Measurements from ENCODE around the gene MERTK. TPM values are rescaled to one million over a fixed set of nuclear protein-coding genes. Genes with fewer than 3 reads are reported as not detected.
"Not testable (repeated sequence)": the region's sequence is repeated elsewhere in the genome, so short reads cannot be mapped to it uniquely, and the experiment has no call there.

The MERTK gene
- total RNA-seq, 2 donors from 2014 or later: 1.0 to 1.1 TPM

GRCh38 chr2:111904726-111905474 is 6.5 kb downstream of the MERTK start:
- H3K9me3 Mint-ChIP-seq: no peaks in the 10 kb centered on the region
- DNase-seq (ENCODE audit: low spot score in 2 of 2): no peak
- ATAC-seq: no peak
- no peak overlapping the region for H3K27ac Mint-ChIP-seq
- no peaks in the 10 kb centered on the region for H3K36me3 Mint-ChIP-seq

- H3K36me3 Mint-ChIP-seq; H3K9me3 Mint-ChIP-seq; DNase-seq (ENCODE audit: low spot score in 2 of 2); ATAC-seq; H3K27ac Mint-ChIP-seq: not testable (repeated sequence)
Measured at GRCh38 chr2:111905475-111905869, 7.1 kb downstream of the MERTK start.

GRCh38 chr2:111905990-111906735 is 7.8 kb downstream of the MERTK start:
- ATAC-seq (no peak), DNase-seq (ENCODE audit: low spot score in 2 of 2) (no peak)
- no peaks in the 10 kb centered on the region for H3K36me3 Mint-ChIP-seq
- no peaks in the 10 kb centered on the region for H3K9me3 Mint-ChIP-seq
- H3K27ac Mint-ChIP-seq: no peak overlapping the region

GRCh38 chr2:111908578-111908977 is 10.2 kb downstream of the MERTK start:
- ATAC-seq (no peak), DNase-seq (ENCODE audit: low spot score in 2 of 2) (no peak)
- no peaks in the 10 kb centered on the region for H3K36me3 Mint-ChIP-seq
- H3K9me3 Mint-ChIP-seq: no peaks in the 10 kb centered on the region
- no peak overlapping the region for H3K27ac Mint-ChIP-seq

- ATAC-seq: no peak
- Mint-ChIP-seq H3K36me3 (no peaks in the 10 kb centered on the region), H3K9me3 (no peaks in the 10 kb centered on the region), H3K27ac (no peak overlapping the region)
- no peak for DNase-seq (ENCODE audit: low spot score in 2 of 2)
Measured at GRCh38 chr2:111909079-111909478, 10.7 kb downstream of the MERTK start.

GRCh38 chr2:111909997-111910396 is 11.6 kb downstream of the MERTK start:
- not testable (repeated sequence) for H3K36me3 Mint-ChIP-seq; H3K27ac Mint-ChIP-seq; H3K9me3 Mint-ChIP-seq; ATAC-seq; DNase-seq (ENCODE audit: low spot score in 2 of 2)

- DNase-seq (ENCODE audit: low spot score in 2 of 2): no peak
- ATAC-seq: no peak
Measured at GRCh38 chr2:111910609-111911277, 12.3 kb downstream of the MERTK start.

GRCh38 chr2:111911295-111911977 is 13.0 kb downstream of the MERTK start:
- not testable (repeated sequence) for ATAC-seq, H3K27ac Mint-ChIP-seq

More at GRCh38 chr2:111910609-111911277, 12.3 kb downstream of the MERTK start:
- Mint-ChIP-seq H3K9me3 (no peaks in the 10 kb centered on the region), H3K27ac (no peak overlapping the region), H3K36me3 (no peaks in the 10 kb centered on the region)

GRCh38 chr2:111912547-111912946 is 14.1 kb downstream of the MERTK start:
- Mint-ChIP-seq H3K36me3 (no peaks in the 10 kb centered on the region), H3K9me3 (no peaks in the 10 kb centered on the region), H3K27ac (no peak overlapping the region)
- DNase-seq (ENCODE audit: low spot score in 2 of 2) (no peak), ATAC-seq (no peak)

More at GRCh38 chr2:111911295-111911977, 13.0 kb downstream of the MERTK start:
- not testable (repeated sequence) for DNase-seq (ENCODE audit: low spot score in 2 of 2); H3K9me3 Mint-ChIP-seq; H3K36me3 Mint-ChIP-seq

GRCh38 chr2:111917106-111917505 is 18.7 kb downstream of the MERTK start:
- no peak for DNase-seq (ENCODE audit: low spot score in 2 of 2)
- no peak overlapping the region for H3K27ac Mint-ChIP-seq

GRCh38 chr2:111918383-111918806 is 20.0 kb downstream of the MERTK start:
- no peak for DNase-seq (ENCODE audit: low spot score in 2 of 2)
- Mint-ChIP-seq H3K27ac (no peak overlapping the region), H3K9me3 (no peaks in the 10 kb centered on the region), H3K36me3 (no peaks in the 10 kb centered on the region)
- no peak for ATAC-seq

More at GRCh38 chr2:111917106-111917505, 18.7 kb downstream of the MERTK start:
- H3K9me3 Mint-ChIP-seq: no peaks in the 10 kb centered on the region
- ATAC-seq: no peak
- no peaks in the 10 kb centered on the region for H3K36me3 Mint-ChIP-seq

GRCh38 chr2:111919365-111919764 is 21.0 kb downstream of the MERTK start:
- H3K27ac Mint-ChIP-seq: no peak overlapping the region
- DNase-seq (ENCODE audit: low spot score in 2 of 2): no peak
- H3K9me3 Mint-ChIP-seq: no peaks in the 10 kb centered on the region
- no peak for ATAC-seq
- no peaks in the 10 kb centered on the region for H3K36me3 Mint-ChIP-seq

- no peak for DNase-seq (ENCODE audit: low spot score in 2 of 2)
- Mint-ChIP-seq H3K36me3 (no peaks in the 10 kb centered on the region), H3K9me3 (no peaks in the 10 kb centered on the region), H3K27ac (no peak overlapping the region)
- ATAC-seq: no peak
Measured at GRCh38 chr2:111919794-111920608, 21.6 kb downstream of the MERTK start.

GRCh38 chr2:111923276-111923804 is 24.9 kb downstream of the MERTK start:
- no peaks in the 10 kb centered on the region for H3K9me3 Mint-ChIP-seq
- H3K27ac Mint-ChIP-seq: no peak overlapping the region
- no peak for ATAC-seq
- DNase-seq (ENCODE audit: low spot score in 2 of 2): no peak
- no peaks in the 10 kb centered on the region for H3K36me3 Mint-ChIP-seq

- Mint-ChIP-seq H3K9me3 (no peaks in the 10 kb centered on the region), H3K27ac (peak overlapping the region in 1 of 2 donors; percentile 1), H3K36me3 (no peaks in the 10 kb centered on the region)
- DNase-seq (ENCODE audit: low spot score in 2 of 2): no peak
- ATAC-seq: no peak
Measured at GRCh38 chr2:111924617-111925107, 26.3 kb downstream of the MERTK start.

- Mint-ChIP-seq H3K27ac (no peak overlapping the region), H3K9me3 (no peaks in the 10 kb centered on the region), H3K36me3 (no peaks in the 10 kb centered on the region)
- DNase-seq (ENCODE audit: low spot score in 2 of 2) (no peak), ATAC-seq (no peak)
Measured at GRCh38 chr2:111927723-111928122, 29.3 kb downstream of the MERTK start.
